DND-41 (cell line): Measurements from ENCODE around the gene MRPS27.

Experiments used
- CTCF ChIP-seq: IDR thresholded peaks from 2 replicates; pipeline ENCODE4 v1.5.1; 2012; ENCODE audit warnings: borderline replicate concordance, low read length, moderate library complexity, mild to moderate bottlenecking; ENCODE audit not compliant: poor library complexity, severe bottlenecking; ENCODE audit errors: extremely low read depth
- EZH2 ChIP-seq: IDR thresholded peaks from 3 replicates; pipeline ENCODE4 v1.6.1; 2012; ENCODE audit warnings: borderline replicate concordance, low read depth, mild to moderate bottlenecking, moderate library complexity, low read length, inconsistent platforms; ENCODE audit not compliant: severe bottlenecking

- TF ChIP-seq CTCF, result no peak
- no peak for TF ChIP-seq EZH2
Measured at GRCh38 chr5:72205431-72206009, 114.5 kb downstream of the MRPS27 start.
